HG03159 (cell line): ENCODE results near the gene RNF223.
"Not testable (repeated sequence)": the region's sequence is repeated elsewhere in the genome, so short reads cannot be mapped to it uniquely, and the experiment has no call there.

Experiments used
- ATAC-seq: cut with Tn5 transposase; IDR thresholded peaks from one replicate; pipeline ENCODE4 v1.9.1; 2021; ENCODE audit warnings: mild to moderate bottlenecking, moderate library complexity; ENCODE audit not compliant: unreplicated experiment

The RNF223 gene

DNA sequence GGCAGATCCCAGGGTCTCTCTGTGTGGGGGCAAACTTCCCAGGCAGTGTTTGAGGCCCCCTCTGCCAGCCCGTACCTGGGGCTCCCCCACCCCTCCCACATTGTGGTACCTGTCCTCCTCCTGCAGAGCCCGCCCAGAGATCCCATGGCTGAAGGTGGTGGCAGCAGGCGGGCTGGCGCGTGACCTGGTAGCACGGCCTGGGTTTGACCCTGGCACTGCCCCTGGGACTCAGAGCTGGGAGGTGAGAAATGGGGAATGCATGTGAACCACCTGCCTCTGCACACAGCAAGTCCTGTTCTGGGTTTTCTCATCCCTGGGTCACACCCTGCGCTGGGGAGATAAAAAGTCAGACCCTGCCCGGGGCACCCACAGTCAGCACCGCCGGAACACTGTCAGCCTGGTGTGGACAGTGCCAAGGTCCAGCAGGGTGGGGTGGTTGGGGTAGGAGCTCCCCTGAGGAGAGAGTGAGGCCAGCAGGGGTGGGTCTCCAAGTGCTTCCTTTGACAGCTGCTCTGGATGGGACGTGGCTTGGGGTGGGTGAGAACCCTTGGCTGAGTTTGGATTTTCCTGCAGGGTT lies 42.4 kb downstream of the RNF223 start:
- no peak for ATAC-seq

DNA sequence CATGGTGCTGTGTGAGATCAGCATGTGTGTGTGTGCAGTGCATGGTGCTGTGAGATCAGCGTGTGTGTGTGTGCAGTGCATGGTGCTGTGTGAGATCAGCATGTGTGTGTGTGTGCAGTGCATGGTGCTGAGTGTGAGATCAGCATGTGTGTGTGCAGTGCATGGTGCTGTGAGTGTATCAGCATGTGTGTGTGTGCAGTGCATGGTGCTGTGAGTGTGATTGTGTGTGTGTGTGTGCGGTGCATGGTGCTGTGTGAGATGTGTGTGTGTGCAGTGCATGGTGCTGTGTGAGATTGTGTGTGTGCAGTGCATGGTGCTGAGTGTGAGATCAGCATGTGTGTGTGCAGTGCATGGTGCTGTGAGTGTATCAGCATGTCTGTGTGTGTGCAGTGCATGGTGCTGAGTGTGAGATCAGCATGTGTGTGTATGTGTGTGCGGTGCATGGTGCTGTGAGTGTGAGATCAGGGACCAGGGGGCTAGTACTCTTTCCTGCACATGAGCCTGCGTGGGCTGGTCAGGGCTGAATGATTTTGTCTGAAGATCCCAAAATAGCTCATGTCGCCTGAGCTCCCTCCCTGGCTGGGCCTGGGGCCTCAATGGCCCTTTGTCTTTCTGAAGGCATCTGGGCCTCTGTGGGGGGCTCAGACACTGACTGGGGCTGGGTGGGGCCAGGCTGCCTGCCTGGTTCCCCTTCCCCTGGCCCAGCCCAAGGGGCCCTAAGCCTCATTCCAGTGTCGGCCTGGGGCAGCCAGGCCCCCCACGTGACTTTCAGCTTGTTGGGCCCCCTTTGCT lies 43.0 kb downstream of the RNF223 start:
- ATAC-seq = not testable (repeated sequence)

DNA sequence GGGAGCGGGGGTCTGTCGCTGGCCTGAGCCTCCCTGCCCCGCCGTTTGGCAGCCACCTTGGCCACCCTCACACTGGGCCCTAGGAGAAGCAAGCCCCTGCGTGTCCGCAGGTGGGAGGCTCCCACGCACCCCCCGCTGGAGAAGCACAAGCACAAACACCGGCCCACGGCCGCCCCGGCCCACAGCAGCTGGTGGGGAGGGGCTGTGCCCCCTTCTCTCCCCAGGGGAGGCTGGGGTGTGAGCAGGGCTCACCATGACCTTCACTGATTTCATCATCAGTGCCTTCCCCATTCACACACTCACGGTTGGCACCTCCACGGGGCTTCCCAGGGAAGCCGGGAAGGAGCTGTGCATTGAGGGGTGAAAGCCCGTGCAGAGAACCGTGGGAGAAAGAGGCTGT lies 46.3 kb downstream of the RNF223 start:
- no peak for ATAC-seq

DNA sequence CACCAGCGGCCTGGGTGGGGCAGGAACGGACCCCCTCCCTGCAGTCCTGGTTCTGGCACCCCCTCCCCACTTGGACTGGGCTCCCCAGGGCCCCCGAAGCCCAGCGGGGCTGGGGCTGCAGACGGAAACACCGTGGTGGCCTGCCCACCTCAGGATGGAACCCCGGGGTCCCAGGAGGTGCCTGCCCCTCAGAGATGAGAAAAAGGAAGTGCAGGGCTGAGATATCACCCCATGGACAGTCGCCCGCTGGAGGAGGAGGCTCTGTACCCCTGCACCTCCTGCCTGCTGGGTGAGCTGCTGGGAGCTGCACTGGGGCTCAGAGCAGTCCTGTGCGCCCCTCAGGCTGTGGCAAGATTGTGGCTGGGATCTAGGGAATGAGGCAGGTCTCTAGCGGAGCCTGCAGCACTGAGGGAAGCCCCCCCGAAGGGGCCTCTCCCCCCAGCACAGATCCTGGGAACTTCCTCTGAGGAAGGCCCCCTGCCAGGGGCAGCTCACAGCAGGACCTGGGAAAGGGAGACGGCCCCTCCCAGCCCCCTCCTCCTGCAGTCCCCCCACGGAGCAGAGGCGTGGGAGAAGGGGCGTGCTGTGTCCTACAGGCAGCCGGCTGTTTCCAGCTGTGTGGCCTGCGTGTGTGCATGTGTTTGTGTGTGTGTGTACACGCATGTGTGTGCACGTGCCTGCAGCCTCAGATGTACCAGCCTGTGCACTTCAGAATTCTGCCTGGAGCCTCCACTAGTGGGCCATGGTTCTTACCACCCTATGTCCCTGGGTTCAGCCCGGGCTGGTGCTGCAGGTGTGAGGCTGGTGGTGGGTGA lies 47.3 kb downstream of the RNF223 start:
- no peak for ATAC-seq

DNA sequence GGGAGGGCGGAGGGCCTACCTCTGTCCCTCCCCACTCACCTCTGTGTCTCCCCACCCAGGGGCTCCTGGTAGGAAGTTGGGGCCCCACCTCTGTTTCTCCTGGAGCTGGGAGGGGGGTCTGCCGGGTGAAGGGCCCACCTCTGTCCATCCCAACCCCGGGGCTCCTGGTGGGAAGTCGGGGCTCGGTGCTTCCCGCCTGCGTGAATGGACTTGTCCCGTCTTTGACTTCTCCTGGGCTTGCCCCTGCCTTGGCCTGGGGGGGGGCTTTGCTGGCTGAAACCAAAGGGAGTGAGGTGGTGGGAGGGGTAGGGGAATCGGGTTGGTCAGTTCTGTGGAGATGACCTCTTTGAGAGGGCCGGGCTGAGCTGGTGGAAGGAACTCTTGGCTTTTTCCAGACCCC lies 48.4 kb downstream of the RNF223 start:
- ATAC-seq = no peak

DNA sequence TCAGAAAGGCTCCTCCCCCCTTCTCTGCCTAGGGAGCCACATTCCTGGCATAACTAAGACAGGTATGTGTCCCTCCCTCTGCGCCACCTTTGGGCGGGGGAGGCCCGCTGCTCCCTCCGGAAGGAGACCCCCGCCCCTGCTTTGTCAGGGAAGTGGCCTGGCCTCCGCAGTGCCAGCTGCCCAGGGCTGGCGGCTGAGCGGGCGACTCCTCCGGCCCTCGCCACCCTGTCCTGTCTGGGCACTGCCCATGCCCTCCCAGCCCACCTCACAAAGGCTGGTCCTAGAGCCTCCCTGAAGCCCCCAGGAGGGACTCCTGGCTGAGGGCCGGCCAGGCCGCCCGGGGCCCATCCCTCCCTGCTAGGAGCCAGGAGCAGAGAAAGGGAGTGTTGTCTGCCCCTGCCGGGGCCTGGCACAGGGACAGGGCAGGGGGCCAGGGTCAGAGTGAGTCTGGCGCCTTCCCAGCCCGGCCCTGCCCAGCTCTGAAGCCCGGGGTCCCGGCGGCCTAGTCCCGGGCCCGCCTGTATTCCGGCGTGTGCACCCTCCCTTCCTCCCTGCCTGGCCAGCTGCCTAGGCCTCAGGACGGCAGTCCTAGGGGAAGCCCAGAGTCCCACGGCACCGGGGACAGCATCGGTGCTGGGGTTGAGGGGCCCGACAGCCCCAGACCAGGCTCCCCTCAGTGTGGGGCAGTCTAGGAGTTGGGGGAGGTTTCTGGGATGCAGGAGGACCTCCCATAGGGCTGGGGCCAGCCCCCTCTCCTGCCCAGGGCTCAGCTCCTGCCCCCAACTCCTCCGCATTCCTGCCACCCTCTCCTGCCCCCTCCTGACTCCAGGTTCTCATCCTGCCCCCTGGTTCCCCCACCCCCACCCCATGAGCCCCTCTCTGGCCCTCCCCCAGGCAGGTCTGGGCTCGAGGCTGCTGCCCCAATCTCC lies 49.1 kb downstream of the RNF223 start:
- no peak for ATAC-seq

DNA sequence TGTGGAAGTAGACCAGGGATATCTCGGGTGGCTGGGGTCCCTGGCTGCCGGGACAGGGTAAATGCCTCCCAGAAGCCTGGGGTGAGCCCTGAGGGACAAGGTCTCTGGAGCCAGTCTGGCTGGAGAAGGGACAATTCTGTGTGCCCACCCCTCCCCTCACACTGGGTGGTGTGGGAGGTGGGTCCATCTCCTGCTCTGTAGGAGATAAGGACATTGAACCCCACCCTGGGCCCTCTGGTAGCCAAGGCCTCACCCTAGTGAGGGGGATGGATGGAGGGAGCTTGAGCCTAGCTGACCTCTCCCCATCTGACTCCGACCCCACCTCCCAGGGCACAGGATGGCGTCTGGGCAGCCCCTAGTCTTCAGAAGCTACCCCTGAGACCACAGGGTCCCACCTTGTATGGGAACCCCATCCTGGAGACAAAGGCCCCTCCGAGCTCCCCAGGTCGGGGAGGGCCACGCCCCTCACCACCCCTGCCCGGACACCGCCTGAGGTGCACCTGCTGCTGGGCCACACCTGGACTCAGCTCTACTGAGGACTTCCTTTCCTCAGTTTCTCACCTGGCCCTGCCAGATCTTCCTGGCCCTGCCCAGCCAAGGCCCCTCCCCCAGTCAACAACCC lies 49.8 kb downstream of the RNF223 start:
- no peak for ATAC-seq

DNA sequence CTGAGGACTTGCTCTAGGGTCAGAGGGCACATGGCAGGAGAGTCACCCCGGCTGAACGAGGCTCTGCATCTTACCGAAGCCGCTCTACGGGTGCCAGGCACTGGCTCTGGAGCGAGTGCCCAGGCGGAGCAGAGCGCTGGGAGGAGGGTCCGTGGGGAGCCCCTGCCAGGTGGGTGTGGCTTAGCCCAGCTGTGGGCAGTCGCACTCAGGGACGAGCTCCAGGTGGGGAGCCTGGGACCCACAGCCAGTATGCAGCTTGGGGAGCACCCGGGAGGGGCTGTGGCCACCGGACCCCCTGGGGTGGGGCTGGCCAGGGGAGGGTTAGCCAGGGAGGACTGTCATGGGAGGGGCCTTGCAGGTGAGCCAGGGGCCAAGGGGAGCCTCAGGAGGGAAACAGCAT lies 50.4 kb downstream of the RNF223 start:
- ATAC-seq = no peak

DNA sequence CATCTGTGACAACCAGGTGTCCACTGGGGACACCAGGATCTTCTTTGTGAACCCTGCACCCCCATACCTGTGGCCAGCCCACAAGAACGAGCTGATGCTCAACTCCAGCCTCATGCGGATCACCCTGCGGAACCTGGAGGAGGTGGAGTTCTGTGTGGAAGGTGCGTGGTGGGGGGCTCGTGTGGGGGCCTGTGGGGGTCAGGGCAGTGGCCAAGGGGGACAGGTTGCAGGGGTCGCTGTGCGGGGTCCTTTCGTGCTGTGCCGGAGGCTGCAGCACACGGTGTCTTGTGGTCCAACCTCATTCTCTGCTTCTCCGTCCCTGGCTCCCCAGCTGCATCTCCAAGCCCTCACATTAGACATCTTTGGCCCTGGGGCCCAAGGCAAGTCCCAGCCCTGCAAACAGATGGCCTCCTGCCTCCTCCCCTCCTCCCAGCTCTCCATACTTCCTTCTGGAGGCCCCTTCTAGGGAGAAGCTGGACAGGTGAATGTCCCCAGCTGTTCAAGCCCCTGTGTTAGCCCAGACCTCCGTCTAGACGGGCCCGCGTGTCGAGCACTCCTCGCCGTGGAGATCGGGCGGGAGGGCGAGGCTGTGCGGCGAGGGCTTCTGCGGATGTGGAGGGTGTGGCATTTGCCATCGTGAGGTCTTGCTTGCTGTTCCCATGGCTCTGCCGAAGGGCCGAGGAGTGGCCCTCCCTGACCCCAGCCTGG lies 51.6 kb downstream of the RNF223 start:
- ATAC-seq = no peak

DNA sequence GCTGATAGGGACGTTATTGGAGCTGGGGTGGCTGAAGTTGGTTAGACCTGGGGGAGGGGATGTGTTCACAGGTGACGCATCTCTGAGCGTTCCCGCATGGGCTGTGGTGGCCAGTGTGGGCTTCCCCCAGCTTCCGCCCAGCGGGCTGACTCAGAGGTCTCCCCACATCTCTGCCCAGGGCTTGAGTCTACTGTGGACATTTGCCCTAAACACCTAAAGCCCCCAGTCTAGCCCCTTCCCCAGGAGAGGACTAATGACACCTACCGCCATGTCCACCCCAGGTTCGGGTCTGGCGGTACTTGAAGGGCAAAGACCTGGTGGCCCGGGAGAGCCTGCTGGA lies 52.2 kb downstream of the RNF223 start:
- no peak for ATAC-seq

DNA sequence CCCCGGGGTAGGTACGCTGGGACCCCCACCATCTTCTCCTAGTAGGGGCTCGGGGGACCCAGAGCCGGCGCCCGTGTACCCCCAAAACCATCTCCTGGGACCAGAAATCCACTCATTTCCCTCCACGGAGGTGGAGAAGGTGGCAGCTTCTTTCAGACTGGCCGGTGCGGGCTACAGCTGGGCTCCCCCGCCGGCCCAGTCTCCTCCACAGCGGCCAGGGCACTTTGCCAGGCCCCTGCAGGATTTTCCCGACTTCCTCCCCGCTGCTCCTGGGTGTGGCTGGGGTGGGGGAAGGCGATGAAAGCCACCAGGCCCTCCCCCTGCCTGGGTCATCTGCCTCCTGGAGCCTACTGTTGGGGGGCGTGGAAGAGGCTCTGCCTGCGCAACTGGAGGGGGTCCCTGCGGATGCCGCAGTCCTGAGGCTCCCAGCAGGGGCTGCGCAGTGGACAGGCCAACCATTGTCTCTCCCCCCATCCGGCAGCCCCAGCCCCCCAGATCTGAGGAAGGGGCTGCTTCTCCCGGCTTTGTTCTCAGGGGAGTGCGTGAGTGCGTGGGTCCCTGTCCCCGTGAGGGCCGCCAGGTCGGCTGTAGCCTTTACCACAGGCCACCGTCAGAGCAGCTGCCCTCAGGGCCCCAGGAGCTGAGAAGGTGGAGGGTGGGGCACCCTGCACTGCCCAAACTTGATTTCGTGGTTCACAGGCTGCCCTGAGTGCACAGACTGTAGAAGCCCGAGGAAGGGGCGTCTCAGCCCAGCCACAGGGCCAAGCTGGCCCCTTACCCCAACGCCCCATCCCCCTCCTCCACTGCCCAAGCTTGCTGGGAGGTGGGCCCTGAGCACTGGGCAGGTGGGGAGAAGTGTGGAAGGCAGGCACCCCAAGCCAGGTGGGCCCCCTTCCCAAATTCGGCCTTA lies 52.8 kb downstream of the RNF223 start:
- no peak for ATAC-seq
